HG03159 (cell line): ENCODE results near the gene PPP1R15B.

Source experiments
- ATAC-seq: cut with Tn5 transposase; IDR thresholded peaks from one replicate; pipeline ENCODE4 v1.9.1; 2021; ENCODE audit warnings: mild to moderate bottlenecking, moderate library complexity; ENCODE audit not compliant: unreplicated experiment

PPP1R15B gene

GRCh38 chr1:204402391-204402790, 9.2 kb downstream of the PPP1R15B start:
- ATAC-seq: no peak

- ATAC-seq: no peak
Observed at GRCh38 chr1:204401730-204402129, 9.9 kb downstream of the PPP1R15B start.

- no peak for ATAC-seq
Observed at GRCh38 chr1:204400882-204401510, 10.6 kb downstream of the PPP1R15B start.

- ATAC-seq: peak; percentile 72
Observed at GRCh38 chr1:204398197-204399125, 13.2 kb downstream of the PPP1R15B start.

GRCh38 chr1:204396015-204396583, 15.5 kb downstream of the PPP1R15B start:
- ATAC-seq: no peak

- no peak for ATAC-seq
Observed at GRCh38 chr1:204391629-204392028, 20.0 kb downstream of the PPP1R15B start.

GRCh38 chr1:204390751-204391466, 20.7 kb downstream of the PPP1R15B start:
- no peak for ATAC-seq

- no peak for ATAC-seq
Observed at GRCh38 chr1:204385727-204386126, 25.9 kb downstream of the PPP1R15B start.

GRCh38 chr1:204384636-204385352, 26.8 kb downstream of the PPP1R15B start:
- no peak for ATAC-seq

GRCh38 chr1:204383163-204383904, 28.3 kb downstream of the PPP1R15B start:
- ATAC-seq: no peak

- ATAC-seq: no peak
Observed at GRCh38 chr1:204382714-204383083, 28.9 kb downstream of the PPP1R15B start.

GRCh38 chr1:204380293-204380831, 31.3 kb downstream of the PPP1R15B start:
- no peak for ATAC-seq

GRCh38 chr1:204377800-204378668, 33.6 kb downstream of the PPP1R15B start:
- ATAC-seq: no peak

GRCh38 chr1:204376919-204377799, 34.5 kb downstream of the PPP1R15B start:
- no peak for ATAC-seq

GRCh38 chr1:204376465-204376864, 35.2 kb downstream of the PPP1R15B start:
- no peak for ATAC-seq

- no peak for ATAC-seq
Observed at GRCh38 chr1:204373911-204374310, 37.7 kb downstream of the PPP1R15B start.

- no peak for ATAC-seq
Observed at GRCh38 chr1:204370176-204370575, 41.4 kb downstream of the PPP1R15B start.
